Fibroblast of pulmonary artery (primary cell): ENCODE measurements around the gene SPIRE1.
"Not testable (repeated sequence)": the region's sequence is repeated elsewhere in the genome, so short reads cannot be mapped to it uniquely, and the experiment has no call there.

Source experiments
- DNase-seq: peaks from one replicate; pipeline ENCODE4 v3.0.0-alpha.2; 2010; ENCODE audit warnings: low read depth
- H3K4me3 ChIP-seq: replicated peaks from 2 replicates; pipeline ENCODE4 v1.5.1; 2011; ENCODE audit warnings: low read depth, mild to moderate bottlenecking, control low read depth, low read length, moderate library complexity
- CTCF ChIP-seq: IDR thresholded peaks from 2 replicates; pipeline ENCODE4 v1.5.1; 2011; ENCODE audit warnings: mild to moderate bottlenecking, control low read depth, low read length, inconsistent platforms; ENCODE audit errors: missing control alignments

Gene SPIRE1

GRCh38 chr18:12492907-12493306, 165.0 kb downstream of the SPIRE1 start:
- TF ChIP-seq CTCF, result no peak
- no peak overlapping the region for H3K4me3 ChIP-seq
- no peak for DNase-seq

DNA sequence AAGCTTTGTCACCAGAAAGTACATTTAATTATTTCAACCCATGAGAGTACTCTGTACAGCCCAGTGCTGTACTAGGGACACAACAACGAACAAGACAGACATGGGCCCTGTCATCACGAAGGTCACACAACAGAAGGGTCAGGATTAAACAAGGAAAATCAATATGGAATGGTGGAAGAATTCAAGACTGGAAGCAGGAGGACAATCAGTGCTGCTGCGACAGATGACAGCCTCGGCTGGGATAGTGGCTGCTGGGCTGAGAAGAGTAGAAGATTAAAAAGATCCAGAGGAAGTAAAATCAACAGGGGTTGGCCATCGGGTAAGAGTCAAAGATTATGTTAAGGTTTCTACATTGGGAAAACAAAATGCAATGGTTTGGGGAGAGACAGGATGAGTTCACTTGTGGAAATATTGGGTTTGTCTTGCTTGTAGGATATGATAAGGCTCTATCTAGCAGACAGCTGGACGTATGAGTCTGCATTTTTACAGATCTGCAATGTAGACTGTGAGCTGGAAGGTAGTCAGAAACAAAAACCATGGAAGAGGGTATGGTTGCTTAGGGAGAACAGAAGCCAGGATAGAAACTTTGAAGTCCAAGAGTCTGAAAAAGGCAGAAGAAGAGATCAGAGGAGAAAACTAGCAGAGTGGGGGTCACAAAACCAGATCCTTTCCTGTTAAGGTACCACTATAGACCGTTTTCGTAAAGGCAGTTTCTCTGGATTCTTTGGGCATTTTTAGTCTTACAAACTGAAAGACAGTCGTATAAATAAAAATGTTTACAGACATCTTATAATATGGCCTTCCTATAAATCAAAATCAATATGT, 166.1 kb downstream of the SPIRE1 start:
- no peak overlapping the region for H3K4me3 ChIP-seq
- DNase-seq, result no peak
- no peak for TF ChIP-seq CTCF

- H3K4me3 ChIP-seq, result no peak overlapping the region
- no peak for DNase-seq
- no peak for TF ChIP-seq CTCF
Observed at GRCh38 chr18:12485479-12486105, 172.3 kb downstream of the SPIRE1 start.

DNA sequence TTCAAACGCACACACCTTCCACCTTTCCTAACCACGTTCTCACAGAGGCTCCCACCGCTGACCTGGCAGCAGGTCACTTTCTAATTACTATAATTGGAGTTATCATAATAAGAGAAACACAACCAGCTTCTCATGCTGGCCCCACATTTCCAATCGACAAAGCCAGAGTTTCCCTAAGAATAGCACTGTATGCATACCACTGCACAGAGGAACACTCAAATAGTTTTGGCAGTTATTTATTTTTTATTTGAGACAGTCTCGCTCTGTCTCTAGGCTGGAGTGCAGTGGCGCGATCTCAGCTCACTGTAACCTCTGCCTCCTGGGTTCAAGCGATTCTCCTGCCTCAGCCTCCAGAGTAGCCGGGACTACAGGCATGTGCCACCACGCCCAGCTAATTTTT, 176.0 kb downstream of the SPIRE1 start:
- not testable (repeated sequence) for DNase-seq, H3K4me3 ChIP-seq

DNA sequence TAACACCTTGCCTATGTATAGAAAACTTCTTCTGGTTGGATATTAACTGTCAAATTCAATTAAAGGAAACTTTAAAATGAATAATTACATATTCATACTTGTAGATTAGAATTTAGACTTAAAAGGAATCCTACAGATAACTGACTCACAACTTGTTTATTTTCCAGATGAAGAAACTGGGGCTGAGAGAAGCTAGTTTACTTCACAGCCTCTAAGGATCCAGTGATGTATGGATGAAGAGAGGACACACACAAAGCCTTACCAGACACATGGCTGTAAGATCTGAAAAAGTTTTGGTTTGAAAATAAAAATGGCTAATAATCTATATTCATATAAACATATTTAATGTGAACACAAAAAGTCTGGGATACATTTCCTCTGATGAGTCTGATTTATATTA, 177.9 kb downstream of the SPIRE1 start:
- H3K4me3 ChIP-seq, result no peak overlapping the region
- no peak for TF ChIP-seq CTCF
- no peak for DNase-seq

DNA sequence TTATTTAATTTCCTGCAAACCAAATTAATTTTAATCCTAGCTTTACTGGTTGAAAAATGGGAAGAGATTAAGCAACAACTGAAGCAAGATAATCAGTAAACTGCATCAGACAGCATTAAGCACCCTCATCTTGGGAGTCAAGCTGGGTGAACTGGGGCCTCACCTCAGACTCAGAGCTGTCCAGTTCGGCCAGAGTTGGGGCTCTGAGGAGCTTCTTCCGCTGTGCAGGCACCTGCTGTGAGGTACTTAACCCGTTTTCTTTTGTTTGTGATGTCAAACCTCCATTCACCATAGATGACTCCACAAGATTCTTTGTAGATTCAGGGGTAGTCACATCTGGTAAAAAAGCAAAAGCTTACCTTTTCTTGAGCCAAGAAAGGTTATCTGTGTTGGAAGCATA, 178.4 kb downstream of the SPIRE1 start:
- H3K4me3 ChIP-seq, result no peak overlapping the region
- no peak for DNase-seq
- no peak for TF ChIP-seq CTCF

GRCh38 chr18:12478269-12479047, 179.4 kb downstream of the SPIRE1 start:
- TF ChIP-seq CTCF, result peak; percentile 7
- DNase-seq, result no peak
- no peak overlapping the region for H3K4me3 ChIP-seq
